ENCODE data around the gene THPO. TPM values are rescaled to one million over a fixed set of nuclear protein-coding genes. Genes with fewer than 3 reads are reported as not detected.
A peak's percentile ranks its signal among the peaks of the same experiment; 100 is the strongest.

The THPO gene
- total and polyA plus RNA-seq, 10 donors: 0.11 to 1.8 (median 0.42) TPM; not detected in 1

DNA sequence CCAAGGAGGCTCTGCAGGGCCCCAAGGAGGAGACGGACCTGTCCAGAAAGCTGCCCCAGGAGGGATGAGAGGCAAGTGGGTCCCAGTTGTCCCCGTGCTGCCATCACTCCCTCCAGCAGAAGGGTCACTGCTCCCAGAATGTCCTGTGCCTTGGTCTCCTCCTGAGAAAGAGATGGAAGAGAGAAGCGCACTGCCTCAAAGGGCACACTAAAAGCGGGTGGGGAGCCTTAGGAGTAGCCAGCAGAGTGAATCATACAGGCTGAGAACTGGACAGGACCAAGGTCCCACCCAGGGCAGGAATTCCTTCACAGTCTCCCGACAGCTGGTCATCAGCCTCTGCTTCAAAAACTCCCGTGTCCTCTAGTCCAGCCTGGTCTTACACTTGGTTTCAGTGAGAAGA is 4.6 kb downstream of the THPO start:
- no peak for DNase-seq
- intact Hi-C loops (cut with DNase I; ENCODE audit: low total_unique reads): loop anchor here (5.0 kb wide), 1 partner anchor 169 kb away; no protein-coding TSS in a partner anchor
- no peaks in the 10 kb centered on the region for H3K9me3 ChIP-seq
- no peak overlapping the region for H3K4me3 ChIP-seq
- no peak overlapping the region for H3K27ac ChIP-seq
- peaks cover 0 to 24% (median 3%) of the 10 kb centered on the region in 7 donors for H3K27me3 ChIP-seq (replicated peaks in 1 of 7)
- TF ChIP-seq CTCF (IDR thresholded peaks at IDR 0.05 in 8 of 11, conservative IDR thresholded peaks at IDR 0.05 in 3 of 11) (no peak), POLR2A (IDR thresholded peaks at IDR 0.05) (no peak), POLR2AphosphoS5 (IDR thresholded peaks at IDR 0.05) (no peak)
- peaks cover 6 to 49% (median 18%) of the 10 kb centered on the region in 6 donors for H3K4me1 ChIP-seq
- peaks cover 0 to 24% (median 7%) of the 10 kb centered on the region in 6 donors for H3K36me3 ChIP-seq
- WGBS, 5 donors: 76 to 96% (median 86%) methylated on average over 5 to 6 of the region's 6 CpGs

GRCh38 chr3:184372911-184373310 is 5.1 kb downstream of the THPO start:
- no peak for DNase-seq
- no peaks in the 10 kb centered on the region for H3K9me3 ChIP-seq
- no peak overlapping the region for H3K27ac ChIP-seq
- H3K4me1 ChIP-seq: peaks cover 6 to 49% (median 17%) of the 10 kb centered on the region in 6 donors
- H3K27me3 ChIP-seq (replicated peaks in 1 of 7): peaks cover 0 to 19% (median 0%) of the 10 kb centered on the region in 7 donors
- TF ChIP-seq POLR2A (IDR thresholded peaks at IDR 0.05) (no peak), POLR2AphosphoS5 (IDR thresholded peaks at IDR 0.05) (no peak), CTCF (IDR thresholded peaks at IDR 0.05 in 8 of 11, conservative IDR thresholded peaks at IDR 0.05 in 3 of 11) (no peak)
- no peak overlapping the region for H3K4me3 ChIP-seq
- intact Hi-C loops (cut with DNase I; ENCODE audit: low total_unique reads): loop anchor here (5.0 kb wide), 1 partner anchor 169 kb away; no protein-coding TSS in a partner anchor
- WGBS, 5 donors: 34 to 91% (median 81%) methylated on average over 4 to 5 of the region's 5 CpGs
- H3K36me3 ChIP-seq: peaks cover 3 to 29% (median 12%) of the 10 kb centered on the region in 6 donors

GRCh38 chr3:184372296-184372821 is 5.6 kb downstream of the THPO start:
- peak overlapping the region in 2 of 8 donors; percentile 6 to 29 for H3K27ac ChIP-seq
- H3K36me3 ChIP-seq: peaks cover 3 to 35% (median 16%) of the 10 kb centered on the region in 6 donors
- H3K27me3 ChIP-seq (replicated peaks in 1 of 7): peaks cover 0 to 14% (median 0%) of the 10 kb centered on the region in 7 donors
- intact Hi-C loops (cut with DNase I; ENCODE audit: low total_unique reads): loop anchor here (5.0 kb wide), 1 partner anchor 170 kb away; no protein-coding TSS in a partner anchor
- 63 to 80% (median 70%) methylated on average over 8 of the region's 8 CpGs for WGBS, 5 donors
- no peak overlapping the region for H3K4me3 ChIP-seq
- no peaks in the 10 kb centered on the region for H3K9me3 ChIP-seq
- DNase-seq: no peak
- H3K4me1 ChIP-seq: peaks cover 6 to 44% (median 16%) of the 10 kb centered on the region in 6 donors
- TF ChIP-seq POLR2AphosphoS5 (IDR thresholded peaks at IDR 0.05) (no peak), POLR2A (IDR thresholded peaks at IDR 0.05) (no peak), CTCF (IDR thresholded peaks at IDR 0.05 in 8 of 11, conservative IDR thresholded peaks at IDR 0.05 in 3 of 11) (no peak)

DNA sequence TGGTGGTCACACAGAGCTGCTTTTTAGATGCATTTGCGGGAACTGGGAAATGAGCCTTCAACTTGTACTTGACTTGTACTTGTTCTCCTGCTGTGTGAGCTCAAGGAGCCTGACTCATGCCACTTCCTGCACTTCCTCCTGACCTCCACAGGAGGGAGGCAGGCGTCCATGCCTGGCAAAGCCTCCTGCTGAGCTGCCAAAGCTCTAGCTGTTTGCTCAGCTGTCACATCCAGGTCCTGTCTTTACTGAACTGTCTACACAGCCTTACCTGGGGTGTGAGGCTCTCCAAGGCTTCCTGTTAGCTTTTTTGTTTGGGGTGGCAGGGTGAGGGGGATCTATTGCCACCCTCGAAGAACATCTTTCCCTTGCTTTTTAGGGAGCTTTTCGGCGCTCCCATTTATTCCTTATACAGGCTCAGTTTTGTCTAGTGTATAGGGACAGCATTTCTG is 6.4 kb downstream of the THPO start:
- TF ChIP-seq POLR2A (IDR thresholded peaks at IDR 0.05): no peak
- TF ChIP-seq POLR2AphosphoS5 (IDR thresholded peaks at IDR 0.05): peak in 2 of 3 donors; percentile 65 to 67
- TF ChIP-seq CTCF (IDR thresholded peaks at IDR 0.05 in 8 of 11, conservative IDR thresholded peaks at IDR 0.05 in 3 of 11): peak; percentile 71 to 92 (median 86)
- DNase-seq: peak; percentile 86
- intact Hi-C loops (cut with DNase I; ENCODE audit: low total_unique reads): loop anchor here (5.0 kb wide), 1 partner anchor 171 kb away; no protein-coding TSS in a partner anchor
- H3K27me3 ChIP-seq (replicated peaks in 1 of 7): peaks cover 0 to 9% (median 0%) of the 10 kb centered on the region in 7 donors
- peaks cover 3 to 43% (median 19%) of the 10 kb centered on the region in 6 donors for H3K36me3 ChIP-seq
- H3K4me1 ChIP-seq: peaks cover 6 to 41% (median 16%) of the 10 kb centered on the region in 6 donors
- H3K27ac ChIP-seq: peak overlapping the region in 3 of 8 donors; percentile 9 to 29 (median 22)
- H3K9me3 ChIP-seq: no peaks in the 10 kb centered on the region
- H3K4me3 ChIP-seq: no peak overlapping the region
- 46 to 49% (median 47%) methylated on average over 5 of the region's 5 CpGs for WGBS, 5 donors
